ENCODE results near the gene CYP2S1.
"Not testable (repeated sequence)": the region's sequence is repeated elsewhere in the genome, so short reads cannot be mapped to it uniquely, and the experiment has no call there.

Gene CYP2S1, protein sequence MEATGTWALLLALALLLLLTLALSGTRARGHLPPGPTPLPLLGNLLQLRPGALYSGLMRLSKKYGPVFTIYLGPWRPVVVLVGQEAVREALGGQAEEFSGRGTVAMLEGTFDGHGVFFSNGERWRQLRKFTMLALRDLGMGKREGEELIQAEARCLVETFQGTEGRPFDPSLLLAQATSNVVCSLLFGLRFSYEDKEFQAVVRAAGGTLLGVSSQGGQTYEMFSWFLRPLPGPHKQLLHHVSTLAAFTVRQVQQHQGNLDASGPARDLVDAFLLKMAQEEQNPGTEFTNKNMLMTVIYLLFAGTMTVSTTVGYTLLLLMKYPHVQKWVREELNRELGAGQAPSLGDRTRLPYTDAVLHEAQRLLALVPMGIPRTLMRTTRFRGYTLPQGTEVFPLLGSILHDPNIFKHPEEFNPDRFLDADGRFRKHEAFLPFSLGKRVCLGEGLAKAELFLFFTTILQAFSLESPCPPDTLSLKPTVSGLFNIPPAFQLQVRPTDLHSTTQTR

DNA sequence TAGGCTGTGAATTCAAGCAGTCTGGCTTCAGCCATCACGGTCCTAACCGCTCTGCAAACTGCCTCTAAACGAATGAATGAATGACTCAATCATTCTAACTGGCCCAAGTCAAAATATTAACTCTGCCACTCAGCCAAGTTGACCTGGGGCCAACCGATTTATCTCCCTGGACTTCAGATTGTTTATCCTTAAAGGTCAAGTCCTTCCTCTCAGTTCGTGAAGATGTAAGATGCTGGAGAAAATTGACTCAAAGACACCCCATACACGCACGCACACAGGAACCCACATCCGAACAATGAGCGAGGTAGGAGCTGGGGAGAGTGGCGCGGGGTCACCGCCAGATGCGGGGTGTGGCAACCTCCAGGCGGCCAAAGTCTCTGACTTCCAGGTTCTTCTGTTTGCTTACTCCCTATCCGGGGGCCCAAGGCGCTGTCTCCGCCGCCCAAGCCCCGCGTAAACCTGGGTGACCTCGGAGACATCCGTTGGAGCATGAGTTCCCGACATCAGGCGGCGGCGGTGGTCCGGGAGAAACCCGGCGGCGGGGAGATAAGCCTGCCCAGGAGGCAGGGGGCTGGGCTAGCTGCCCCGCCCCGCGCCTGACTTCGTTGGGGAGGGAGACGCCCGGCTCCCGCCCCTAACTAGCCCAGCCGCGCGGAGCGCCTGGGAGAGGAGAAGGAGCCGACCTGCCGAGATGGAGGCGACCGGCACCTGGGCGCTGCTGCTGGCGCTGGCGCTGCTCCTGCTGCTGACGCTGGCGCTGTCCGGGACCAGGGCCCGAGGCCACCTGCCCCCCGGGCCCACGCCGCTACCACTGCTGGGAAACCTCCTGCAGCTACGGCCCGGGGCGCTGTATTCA, at the start of gene CYP2S1:
TSS of gene CYP2S1 (plus strand) at position 646 of the 856 bp plus-strand sequence. CDS start at position 692, 46 bp downstream.
- no peak for DNase-seq

DNA sequence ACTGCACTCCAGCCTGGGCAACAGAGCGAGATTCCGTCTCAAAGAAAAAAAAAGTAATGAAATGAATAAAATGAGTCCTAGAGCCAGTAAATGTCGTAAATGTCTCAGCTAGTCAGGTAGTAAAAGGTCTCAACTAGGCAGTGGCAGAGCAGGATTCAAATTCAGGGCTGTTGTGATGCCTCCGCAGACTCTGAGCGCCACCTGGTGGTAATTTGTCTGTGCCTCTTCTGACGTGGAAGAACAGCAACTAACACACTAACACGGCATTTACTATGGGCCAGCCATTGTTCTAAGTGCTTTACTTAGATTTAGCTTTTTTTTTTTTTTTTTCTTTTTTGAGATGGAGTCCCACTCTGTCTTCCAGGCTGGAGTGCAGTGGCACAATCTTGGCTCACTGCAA, 48.6 kb upstream of the CYP2S1 start:
- peak; percentile 40 for DNase-seq

DNA sequence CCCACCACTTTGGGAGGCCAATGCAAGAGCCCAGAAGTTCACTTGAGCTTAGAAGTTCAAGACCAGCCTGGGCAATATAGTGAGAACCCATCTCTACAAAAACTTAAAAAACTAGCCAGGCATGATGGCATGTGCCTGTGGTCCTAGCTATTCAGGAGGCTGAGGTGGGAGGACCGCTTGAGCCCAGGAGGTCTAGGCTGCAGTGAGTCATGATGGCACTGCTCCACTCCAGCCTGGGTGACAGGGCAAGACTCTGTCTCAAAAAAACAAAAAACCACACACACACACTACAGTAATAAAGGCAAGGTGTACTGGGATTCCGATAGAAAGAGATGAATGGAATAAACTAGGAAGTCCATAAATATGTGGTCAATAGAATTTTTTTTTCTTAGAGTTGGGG, 43.2 kb upstream of the CYP2S1 start:
- no peak for DNase-seq

DNA sequence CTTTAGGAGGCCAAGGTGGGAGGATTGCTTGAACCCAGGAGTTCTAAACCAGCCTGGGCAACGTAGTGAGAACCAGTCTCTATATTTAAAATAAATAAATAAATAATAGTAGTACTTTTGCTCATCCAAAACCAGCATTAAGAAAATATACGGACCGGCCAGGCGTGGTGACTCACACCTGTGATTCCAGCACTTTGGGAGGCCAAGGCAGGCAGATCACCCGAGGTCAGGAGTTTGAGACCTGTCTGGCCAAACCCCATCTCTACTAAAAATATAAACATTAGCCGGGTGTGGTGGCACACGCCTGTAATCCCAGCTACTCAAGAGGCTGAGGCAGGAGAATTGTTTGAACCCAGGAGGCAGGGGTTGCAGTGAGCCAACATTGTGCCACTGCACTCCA, 42.0 kb upstream of the CYP2S1 start:
- DNase-seq: not testable (repeated sequence)

DNA sequence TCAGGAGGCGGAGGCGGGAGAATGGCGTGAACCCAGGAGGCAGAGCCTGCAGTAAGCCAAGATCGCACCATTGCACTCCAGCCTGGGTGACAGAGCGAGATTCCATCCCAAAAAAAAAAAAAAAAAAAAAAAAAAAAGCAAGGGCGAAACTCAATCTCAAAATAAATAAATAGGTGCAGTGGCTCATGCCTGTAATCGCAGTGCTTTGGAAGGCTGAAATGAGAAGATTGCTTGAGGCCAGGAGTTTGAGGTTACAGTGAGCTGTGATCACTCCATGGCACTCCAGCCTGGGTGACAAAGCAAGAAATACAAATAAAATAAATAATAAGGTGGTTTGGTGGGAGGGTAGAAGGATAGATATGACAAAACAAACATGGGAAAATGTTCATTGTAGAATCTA, 39.0 kb upstream of the CYP2S1 start:
- no peak for DNase-seq

DNA sequence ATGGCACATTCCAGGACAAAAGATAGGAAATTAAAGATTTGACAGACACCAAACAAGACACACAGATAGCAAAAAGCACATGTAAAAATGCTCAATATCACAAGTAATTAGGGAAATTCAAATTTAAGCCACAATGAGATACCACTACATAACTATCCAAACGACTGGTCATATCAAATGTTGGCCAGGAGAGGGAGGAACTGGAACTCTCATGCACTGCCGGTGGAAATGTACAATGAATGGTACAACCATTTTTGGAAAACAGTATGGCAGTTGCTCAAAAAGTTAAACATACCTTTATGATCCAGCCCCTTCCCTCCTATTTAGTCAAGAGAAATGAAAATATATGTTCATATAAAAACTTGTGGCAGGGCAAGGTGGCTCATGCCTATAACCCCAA, 36.8 kb upstream of the CYP2S1 start:
- no peak for DNase-seq

DNA sequence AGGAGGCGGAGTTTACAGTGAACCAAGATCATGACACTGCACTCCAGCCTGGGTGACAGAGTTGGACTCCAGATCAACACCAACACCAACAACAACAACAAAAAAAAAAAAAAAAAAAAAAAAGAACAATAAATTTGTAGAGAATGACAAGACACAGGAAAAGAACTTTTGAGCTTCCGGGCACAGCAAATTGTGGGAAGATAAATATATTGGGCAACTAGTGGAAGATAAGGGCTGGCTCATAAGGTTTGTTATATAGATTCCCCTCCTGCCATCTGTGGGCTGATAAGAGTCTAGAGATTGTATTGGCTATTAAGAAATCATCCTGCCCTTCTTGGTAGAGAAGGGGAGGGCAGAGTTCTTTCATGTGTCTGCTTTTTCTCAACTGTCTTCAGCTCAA, 33.1 kb upstream of the CYP2S1 start:
- DNase-seq: no peak

DNA sequence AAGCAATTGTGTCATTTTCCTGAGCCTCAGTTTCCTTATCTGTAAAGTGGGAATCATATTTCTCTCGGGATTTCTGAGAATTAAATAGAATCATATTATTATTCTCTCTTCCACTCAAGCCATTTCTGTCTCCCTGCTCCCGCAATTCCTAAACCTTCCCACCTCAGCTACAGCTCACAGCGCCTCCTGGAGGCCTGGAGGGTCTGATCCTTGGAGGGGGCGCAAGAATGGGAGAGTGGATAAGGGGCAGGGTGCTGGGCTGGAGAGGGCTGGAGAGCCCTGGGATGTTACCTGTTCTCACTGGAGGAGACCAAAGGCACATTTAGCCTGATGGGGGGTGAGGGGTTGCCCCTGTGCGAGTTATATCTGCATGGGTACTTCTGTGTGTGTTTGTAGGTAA, 31.1 kb upstream of the CYP2S1 start:
- no peak for DNase-seq

DNA sequence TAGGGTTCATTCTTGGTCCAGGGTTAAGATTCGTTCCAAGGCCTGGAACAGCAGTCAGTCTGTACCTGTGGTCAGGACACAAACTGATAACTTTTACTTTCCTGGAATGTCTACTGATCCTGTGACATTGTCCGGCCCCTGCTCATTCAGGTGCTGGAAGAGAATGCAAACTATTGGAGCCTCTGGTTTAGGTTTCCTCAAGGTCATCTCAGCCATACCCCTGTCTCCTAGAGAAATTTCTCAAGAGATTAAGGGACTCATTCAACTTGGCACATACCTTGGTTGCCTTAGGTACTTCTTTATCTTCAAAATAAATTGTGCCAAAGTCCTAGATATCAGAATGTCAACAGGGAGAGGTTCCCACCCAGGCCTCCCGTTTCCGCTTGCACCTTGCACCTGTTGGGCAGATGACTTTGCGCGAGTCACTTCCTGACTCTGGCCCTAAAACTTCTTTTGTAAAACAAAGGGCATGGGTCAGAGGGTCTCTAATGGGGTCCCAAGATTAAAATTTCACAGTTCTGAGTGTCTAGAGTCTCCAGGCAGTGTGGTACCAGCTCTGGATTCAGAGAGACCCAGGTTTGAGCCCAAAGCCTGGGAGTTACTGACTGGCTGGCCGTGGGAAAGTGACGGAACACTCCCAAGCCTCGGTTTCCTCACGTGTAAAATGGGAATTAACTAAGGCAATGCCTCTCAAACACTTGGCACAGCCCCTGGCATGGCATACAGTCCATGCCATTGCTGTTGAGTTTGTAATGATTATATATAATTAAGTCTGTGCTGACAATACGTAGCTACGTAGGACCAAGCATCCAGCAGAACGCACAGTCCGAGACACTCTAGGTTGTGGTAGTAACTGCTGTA, 25.8 kb upstream of the CYP2S1 start:
- DNase-seq: no peak

DNA sequence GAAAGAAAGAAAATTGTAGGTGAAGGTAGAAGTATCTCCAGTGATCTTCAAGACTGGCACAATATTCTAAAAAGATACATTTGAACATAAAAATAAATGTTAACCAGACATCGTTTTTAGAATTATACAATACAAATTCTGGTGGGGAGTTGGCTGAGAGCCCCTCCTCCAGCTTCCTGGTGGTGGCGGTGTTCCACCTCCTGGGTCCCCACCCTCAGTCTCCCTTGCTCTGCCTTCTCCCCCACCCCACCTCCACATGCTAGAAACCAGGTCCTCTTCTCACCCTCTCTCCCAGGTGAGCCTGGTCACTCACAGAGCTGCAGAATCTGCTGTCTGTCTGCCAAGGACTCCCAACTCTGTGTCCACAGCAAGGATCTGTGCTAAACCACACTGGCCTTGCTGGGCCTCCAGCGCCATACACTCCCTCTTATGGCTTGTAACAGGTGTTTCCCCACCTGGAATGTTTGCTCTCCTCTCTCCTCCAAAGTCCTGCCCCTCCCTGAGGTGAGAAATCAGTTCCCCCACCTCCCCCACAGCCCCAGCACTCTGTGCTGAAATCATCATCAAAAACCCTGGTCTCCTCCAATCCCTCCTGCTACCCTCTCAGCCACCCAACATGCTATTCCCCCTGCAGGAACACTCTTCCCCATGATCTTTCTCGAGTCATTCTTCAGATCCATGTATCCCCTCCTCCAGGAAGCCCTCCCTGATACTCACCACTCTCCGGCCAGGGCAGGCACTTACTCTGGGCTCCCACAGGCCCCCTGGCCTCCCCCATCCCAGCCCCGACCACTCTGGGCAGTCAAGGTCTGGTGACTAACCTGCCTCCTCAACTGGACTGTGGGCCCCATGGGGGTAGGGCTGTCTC, 20.5 kb upstream of the CYP2S1 start:
- no peak for DNase-seq

DNA sequence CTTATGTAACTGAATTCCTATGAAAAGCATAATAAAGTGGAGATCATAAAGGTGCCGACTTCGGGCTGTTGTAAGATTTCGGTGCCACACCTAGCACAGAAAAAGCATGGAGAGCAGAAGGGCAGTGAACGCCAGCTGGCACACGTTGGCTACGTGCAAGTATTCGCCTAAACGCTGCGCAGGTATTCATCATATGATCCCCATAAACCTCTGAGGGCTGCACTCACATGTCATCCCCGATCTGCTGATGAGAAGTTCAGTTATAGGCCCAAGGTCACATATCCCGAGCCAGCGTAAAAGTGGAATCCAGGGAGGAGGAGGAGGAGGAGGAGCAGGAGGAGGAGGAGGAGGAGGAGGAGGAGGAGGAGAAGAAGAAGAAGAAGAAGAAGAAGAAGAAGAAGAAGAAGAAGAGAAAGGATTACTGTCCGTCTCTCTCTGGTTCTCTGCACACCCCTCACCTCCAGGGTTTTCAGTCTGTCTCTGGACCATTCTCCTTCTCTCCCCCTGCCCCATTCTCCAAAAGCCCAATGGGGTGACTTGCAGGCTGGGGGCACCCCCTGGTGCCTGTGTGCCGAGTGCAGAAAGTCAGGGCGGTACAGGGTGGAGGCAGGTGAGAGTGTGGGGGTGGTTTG, 18.6 kb upstream of the CYP2S1 start:
- no peak for DNase-seq

DNA sequence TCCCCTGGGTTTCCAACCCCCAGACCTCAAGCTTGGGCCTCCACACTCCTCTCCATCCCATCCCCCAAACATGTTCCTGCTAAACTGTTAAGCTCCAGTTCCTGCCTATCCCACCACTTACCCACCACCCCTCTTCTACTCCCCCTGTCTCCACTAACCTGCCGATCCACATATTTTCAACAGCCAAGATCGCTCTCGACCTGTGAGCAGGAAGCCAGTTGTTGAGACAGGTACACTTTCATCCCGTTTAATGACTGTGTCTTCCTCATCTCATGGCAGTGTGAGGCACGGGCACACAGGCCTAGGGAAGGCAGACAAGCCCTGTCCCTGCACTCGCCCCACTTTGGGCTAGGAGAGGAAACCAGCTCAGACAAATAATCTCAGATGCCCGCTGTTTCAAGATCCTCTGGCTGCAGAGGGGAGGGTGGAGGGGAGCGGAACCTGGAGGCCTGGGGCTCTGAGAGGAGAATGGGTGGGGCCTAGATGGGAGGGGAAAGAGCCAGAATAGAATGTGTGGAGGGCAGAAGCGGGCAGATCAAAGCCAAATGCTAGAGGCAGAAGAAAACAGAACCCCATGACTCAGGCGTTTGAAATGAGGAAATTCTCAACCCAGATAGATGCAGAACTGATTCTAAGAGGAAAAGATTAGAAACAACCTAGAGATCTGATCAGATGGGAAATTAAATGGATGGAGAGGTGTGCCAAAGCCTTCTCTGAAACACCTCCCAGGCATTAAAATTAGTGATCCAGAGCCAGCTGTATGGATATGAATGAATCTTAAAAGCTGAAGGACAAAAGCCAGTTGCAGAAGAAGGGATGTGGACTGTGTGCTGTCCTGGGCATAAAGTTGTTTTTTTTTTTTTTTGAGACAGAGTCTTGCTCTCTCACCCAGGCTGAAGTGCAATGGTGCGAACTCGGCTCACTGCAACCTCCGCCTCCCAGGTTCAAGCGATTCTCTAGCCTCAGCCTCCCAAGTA, 16.9 kb upstream of the CYP2S1 start:
- no peak for DNase-seq

DNA sequence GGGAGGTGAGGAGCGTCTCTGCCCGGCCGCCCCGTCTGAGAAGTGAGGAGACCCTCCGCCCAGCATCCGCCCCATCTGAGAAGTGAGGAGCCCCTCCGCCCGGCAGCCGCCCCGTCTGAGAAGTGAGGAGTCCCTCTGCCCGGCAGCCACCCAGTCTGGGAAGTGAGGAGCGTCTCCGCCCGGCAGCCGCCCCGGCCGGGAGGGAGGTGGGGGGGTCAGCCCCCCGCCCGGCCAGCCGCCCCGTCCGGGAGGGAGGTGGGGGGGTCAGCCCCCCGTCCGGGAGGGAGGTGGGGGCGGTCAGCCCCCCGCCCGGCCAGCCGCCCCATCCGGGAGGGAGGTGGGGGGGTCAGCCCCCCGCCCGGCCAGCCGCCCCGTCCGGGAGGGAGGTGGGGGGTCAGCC, 12.8 kb upstream of the CYP2S1 start:
- DNase-seq: not testable (repeated sequence)

DNA sequence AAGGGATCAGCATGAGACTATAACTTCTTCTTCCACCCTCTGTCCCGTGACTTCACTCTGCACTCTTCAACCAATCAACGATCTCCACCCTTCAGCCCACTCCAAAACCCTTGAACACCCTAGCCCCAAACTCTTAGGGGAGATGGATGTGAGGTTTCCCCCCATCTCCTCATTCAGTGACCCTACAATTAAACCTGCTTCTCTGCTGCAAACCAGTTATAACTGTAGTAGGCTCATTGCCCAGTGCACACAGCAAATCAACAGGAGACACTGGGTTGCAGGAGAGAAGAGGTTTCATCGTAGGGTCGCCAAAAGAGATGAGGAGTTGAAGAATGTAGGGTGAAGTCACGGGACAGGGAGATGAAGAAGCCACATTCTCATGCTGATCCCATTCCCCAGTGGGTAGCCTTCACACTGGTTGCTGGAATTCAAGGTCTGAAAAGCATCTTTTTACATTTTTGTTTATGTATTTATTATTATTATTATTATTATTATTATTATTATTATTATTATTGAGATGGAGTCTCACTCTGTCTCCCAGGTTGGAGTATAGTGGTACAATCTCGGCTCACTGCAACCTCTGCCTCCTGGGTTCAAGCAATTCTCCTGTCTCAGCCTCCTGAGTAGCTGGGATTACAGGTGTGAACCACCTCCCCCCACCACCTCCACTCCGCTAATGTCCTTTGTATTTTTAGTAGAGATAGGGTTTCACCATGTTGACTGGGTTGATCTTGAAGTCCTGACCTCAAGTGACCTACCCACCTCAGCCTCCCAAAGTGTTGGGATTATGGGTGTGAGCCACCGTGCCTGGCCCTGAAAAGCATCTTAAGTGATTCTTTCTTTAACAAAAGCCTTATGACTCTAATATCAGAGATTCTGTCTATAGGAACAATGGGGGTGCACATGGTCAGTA, 5.8 kb upstream of the CYP2S1 start:
- DNase-seq: no peak

DNA sequence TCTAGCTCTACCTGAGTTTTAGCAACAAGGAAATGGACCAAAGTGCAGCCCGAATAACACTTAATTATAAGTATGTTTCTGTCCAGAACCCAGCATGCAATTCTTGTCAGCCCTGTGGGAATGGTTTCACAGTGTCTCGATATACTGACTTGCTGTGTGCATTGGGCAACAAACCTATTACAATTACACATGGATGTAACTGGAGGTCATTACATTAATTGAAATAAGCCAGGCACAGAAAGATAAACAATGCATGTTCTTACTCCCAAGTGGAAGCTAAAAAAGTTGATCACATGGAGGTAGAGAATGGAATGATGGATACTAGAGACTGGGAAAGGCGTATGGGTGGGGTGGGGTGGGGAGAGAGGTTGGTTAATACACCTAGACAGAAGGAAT, 5.1 kb upstream of the CYP2S1 start:
- no peak for DNase-seq

DNA sequence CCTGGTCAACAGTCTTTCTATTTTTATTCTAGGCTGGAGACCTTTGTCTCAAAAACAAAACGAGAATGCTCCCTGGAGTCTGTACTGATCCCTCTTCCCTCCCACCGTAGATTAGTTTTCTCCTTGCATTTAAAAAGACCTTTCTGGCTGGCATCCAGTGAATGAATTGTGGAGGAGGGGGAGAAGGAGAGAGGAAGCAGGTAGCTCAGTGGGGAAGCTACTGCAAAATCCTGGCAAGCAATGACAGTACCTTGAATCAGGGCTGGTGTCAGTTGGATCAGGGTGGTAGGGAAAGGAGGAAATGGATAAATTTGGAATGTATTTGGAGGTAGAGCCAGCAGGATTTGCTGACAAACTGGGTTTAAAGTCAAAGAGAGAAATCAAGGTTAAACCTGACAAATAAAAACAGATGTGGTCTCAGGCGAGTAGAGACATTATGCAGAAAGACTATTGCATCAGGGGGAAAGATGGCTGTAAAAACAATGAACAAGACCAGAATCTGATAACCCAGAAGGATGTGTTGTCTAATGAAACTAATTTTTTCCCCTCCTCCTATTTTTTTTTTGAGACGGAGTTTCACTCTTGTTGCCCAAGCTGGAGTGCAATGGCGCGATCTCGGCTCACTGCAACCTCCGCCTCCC, 3.5 kb upstream of the CYP2S1 start:
- DNase-seq: no peak

DNA sequence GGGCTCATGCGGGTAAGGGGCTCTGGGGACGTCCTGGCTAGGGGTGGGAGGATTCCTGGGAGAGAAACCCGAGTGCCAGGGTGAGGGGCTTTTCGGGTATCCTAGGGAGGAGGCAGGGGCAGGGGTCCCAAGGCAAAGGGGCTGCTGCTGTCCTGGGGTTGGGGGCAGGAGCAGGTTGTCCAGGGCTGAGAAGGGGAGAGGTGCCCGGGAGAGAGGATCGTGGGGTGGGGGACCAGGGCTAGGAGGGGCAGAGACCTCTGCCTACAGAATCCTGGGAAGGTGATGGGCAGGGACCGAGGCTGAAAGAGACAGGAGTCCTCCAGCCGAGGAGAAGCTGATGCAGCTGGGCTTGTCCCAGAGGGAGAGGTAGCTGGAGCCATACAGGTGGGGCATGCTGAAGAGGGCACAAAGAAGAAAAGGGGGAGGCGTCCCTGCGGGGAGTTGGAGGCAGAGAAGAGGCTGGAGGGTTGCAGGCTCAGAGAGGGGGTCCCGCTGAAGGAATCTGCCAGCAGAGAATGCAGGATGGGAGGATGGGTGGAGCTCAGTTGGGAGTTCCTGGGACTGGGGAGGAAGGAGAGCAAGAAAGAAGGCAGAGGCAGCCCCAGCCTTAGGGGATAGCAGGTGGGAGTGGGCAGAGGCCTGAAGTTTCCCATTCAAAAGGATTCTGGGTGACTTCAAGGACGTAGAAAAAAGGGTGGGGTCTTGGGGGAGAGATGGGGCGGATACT, 574 bp downstream of the CYP2S1 start:
- DNase-seq: no peak

DNA sequence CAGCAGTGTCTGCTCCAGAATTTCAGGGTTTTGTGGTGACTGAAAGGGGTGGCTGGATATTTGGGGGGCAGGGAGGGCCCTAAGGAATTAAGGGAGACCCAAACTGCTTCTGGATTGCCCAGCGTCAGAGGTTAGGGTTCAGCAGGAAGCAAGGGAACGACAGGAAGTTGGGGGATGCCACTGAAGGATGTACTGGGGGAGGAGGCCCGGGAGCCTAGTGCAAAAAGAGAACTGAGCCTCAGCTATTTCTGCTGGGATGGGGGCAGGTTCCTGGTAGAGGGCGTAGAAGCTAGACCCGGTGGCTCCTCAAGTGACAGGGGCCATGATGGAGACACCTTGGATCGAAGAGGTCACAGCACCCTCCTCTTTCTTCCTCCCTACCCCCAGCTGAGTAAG, 1.1 kb downstream of the CYP2S1 start:
- no peak for DNase-seq
